Endothelial cell of umbilical vein (primary cell): ENCODE measurements around the gene HBM. TPM values are rescaled to one million over a fixed set of nuclear protein-coding genes. Genes with fewer than 3 reads are reported as not detected.

Experiments
- BruUV-seq: library from RNA; stranded (reverse); fragments of 400-500 nt; replicated peaks from 2 replicates; lab custom pipeline; 2021; lab: Mats Ljungman, UMichigan
- CTCF ChIA-PET: fragments of 300-600, 350-600 bp; sonication (Branson Sonifier 250); formaldehyde crosslinking; loops from one replicate; lab custom pipeline; 2021; ENCODE audit warnings: antibody characterized with exemption, inconsistent platforms; lab: Charles Lee
- POLR2A ChIA-PET: fragments of 300-600, 350-600 bp; sonication (Branson Sonifier 250); formaldehyde crosslinking; loops from one replicate; lab custom pipeline; 2021; ENCODE audit warnings: antibody characterized with exemption, inconsistent platforms; lab: Charles Lee
- DNase-seq: peaks from one replicate; pipeline ENCODE4 v3.0.0-alpha.2; 2011; ENCODE audit warnings: low read depth, low spot score
- FAIRE-seq: peaks from 2 replicates; lab custom pipeline; 2011; peaks lifted over from hg19 to GRCh38; lab: Jason Lieb, UNC
- H2AFZ ChIP-seq: 2 replicates; pipeline ENCODE4 v1.6.0; 2012; ENCODE audit warnings: low read depth, low read length, control low read depth, inconsistent platforms
- H3K27ac ChIP-seq: 2 replicates; pipeline ENCODE4 v1.5.1; 2011; ENCODE audit warnings: low read depth, mild to moderate bottlenecking, control low read depth, low read length, moderate library complexity; ENCODE audit not compliant: insufficient read depth
- H3K27me3 ChIP-seq, 2 experiments: 2 replicates each; pipeline versions ENCODE4 v1.6.0 to v1.6.1; 2011; ENCODE audit warnings: low read length in 2 of 2, mixed read lengths in 1 of 2; ENCODE audit not compliant: control insufficient read depth in 2 of 2, insufficient read depth in 2 of 2
- H3K36me3 ChIP-seq, 2 experiments: 2 replicates in 1 of 2; 3 replicates in 1 of 2; pipeline ENCODE4 v1.5.1; 2011; ENCODE audit warnings: low read length in 2 of 2, mild to moderate bottlenecking in 1 of 2, moderate library complexity in 1 of 2; ENCODE audit not compliant: control insufficient read depth in 2 of 2, insufficient read depth in 2 of 2; ENCODE audit errors: extremely low read depth in 1 of 2
- H3K4me1 ChIP-seq: 3 replicates; pipeline ENCODE4 v1.5.1; 2011; ENCODE audit warnings: mild to moderate bottlenecking, low read length; ENCODE audit not compliant: control insufficient read depth, insufficient read depth; ENCODE audit errors: extremely low read depth
- H3K4me2 ChIP-seq: 2 replicates; pipeline ENCODE4 v1.6.1; 2011; ENCODE audit warnings: low read length, control low read depth, mixed read lengths; ENCODE audit not compliant: insufficient read depth
- H3K4me3 ChIP-seq, 3 experiments: fragments of 200-600 bp in 1 of 3; sonication (generic), shearing (Covaris generic) in 1 of 3; replicated peaks in 1 of 3; 2 replicates each; pipeline ENCODE4 v1.5.1; 2011 to 2016; ENCODE audit warnings: control low read depth in 3 of 3, low read length in 3 of 3, mild to moderate bottlenecking in 2 of 3, inconsistent platforms in 1 of 3, low read depth in 1 of 3, moderate library complexity in 1 of 3; ENCODE audit not compliant: insufficient read depth in 1 of 3
- H3K79me2 ChIP-seq: 2 replicates; pipeline ENCODE4 v1.6.0; 2012; ENCODE audit warnings: low read length, inconsistent platforms; ENCODE audit not compliant: control insufficient read depth, insufficient read depth
- H3K9ac ChIP-seq: replicated peaks from 2 replicates; pipeline ENCODE3; 2011; ENCODE audit warnings: low read length, control low read depth; ENCODE audit not compliant: insufficient read depth; ENCODE audit errors: extremely low read depth
- H3K9me1 ChIP-seq: replicated peaks from 3 replicates; pipeline ENCODE4 v1.6.0; 2011; ENCODE audit warnings: mild to moderate bottlenecking, low read length; ENCODE audit not compliant: control insufficient read depth, insufficient read depth; ENCODE audit errors: extremely low read depth
- H3K9me3 ChIP-seq: replicated peaks from 2 replicates; pipeline ENCODE4 v1.5.1; 2012; ENCODE audit warnings: low read length, inconsistent platforms; ENCODE audit not compliant: control insufficient read depth, insufficient read depth
- H4K20me1 ChIP-seq: replicated peaks from 2 replicates; pipeline ENCODE3; 2011; ENCODE audit warnings: mild to moderate bottlenecking, low read length; ENCODE audit not compliant: control insufficient read depth, insufficient read depth; ENCODE audit errors: extremely low read depth
- EZH2 ChIP-seq: IDR thresholded peaks from 2 replicates; pipeline ENCODE4 v1.6.1; 2012; ENCODE audit warnings: borderline replicate concordance, low read depth, mild to moderate bottlenecking, moderate library complexity, low read length, inconsistent platforms; ENCODE audit not compliant: severe bottlenecking
- FOS ChIP-seq: IDR thresholded peaks from 2 replicates; pipeline ENCODE4 v1.6.1; 2011; ENCODE audit warnings: mild to moderate bottlenecking, low read length, moderate library complexity, borderline replicate concordance; ENCODE audit not compliant: insufficient read depth
- GATA2 ChIP-seq: IDR thresholded peaks from 2 replicates; pipeline ENCODE4 v1.7.0; 2011; ENCODE audit warnings: low read depth, mild to moderate bottlenecking, moderate library complexity, mixed read lengths, low read length; ENCODE audit not compliant: insufficient read length, insufficient read depth
- JUN ChIP-seq: IDR thresholded peaks from 2 replicates; pipeline ENCODE4 v1.6.1; 2011; ENCODE audit warnings: borderline replicate concordance, low read depth; ENCODE audit not compliant: insufficient read length, insufficient read depth
- MYC ChIP-seq: IDR thresholded peaks from one replicate; pipeline ENCODE4 v1.6.1; 2011; ENCODE audit warnings: mild to moderate bottlenecking, low read depth, low read length
- POLR2A ChIP-seq: IDR thresholded peaks from 2 replicates; pipeline ENCODE4 v1.6.1; 2012; ENCODE audit warnings: low read depth, mild to moderate bottlenecking, control low read depth, low read length
- POLR2AphosphoS5 ChIP-seq: IDR thresholded peaks from 2 replicates; pipeline ENCODE4 v1.6.1; 2012; ENCODE audit warnings: low read depth, mild to moderate bottlenecking, control low read depth, low read length, moderate library complexity; ENCODE audit not compliant: insufficient read depth
- dilution Hi-C: fragments of 300-500 bp; cut with MboI; formaldehyde crosslinking; loops from one replicate; pipeline ENCODE4 v1.15.0; 2019; ENCODE audit warnings: low sequenced_read_pairs; ENCODE audit not compliant: extremely low pct_ligation_motif_present
- intact Hi-C: fragments of 100-400 bp; cut with micrococcal nuclease; formaldehyde crosslinking; loops from one replicate; pipeline ENCODE4 v1.10.0; 2022
- polyA plus RNA-seq, 4 experiments: library from polyadenylated mRNA; depleted of rRNA in 3 of 4; stranded (reverse) in 3 of 4; unstranded in 1 of 4; fragments of >200 nt; gene quantifications; 2 replicates each; pipeline versions ENCODE4 v1.2.1 to v1.2.3, GENCODE V29; 2011 to 2012; ENCODE audit warnings: missing spikeins in 1 of 4
- total RNA-seq: library from RNA; stranded (reverse); gene quantifications from 2 replicates; pipeline ENCODE4 v1.2.3, GENCODE V29; 2021
- TF ChIP-seq, protein P1 (sequence below), 2 donors: IDR thresholded peaks; 1 replicate in 1 of 2; 2 replicates in 1 of 2; pipeline ENCODE4 v1.5.1; 2011; ENCODE audit warnings: low read length in 2 of 2, mild to moderate bottlenecking in 2 of 2, moderate library complexity in 2 of 2, control low read depth in 1 of 2, inconsistent platforms in 1 of 2, low read depth in 1 of 2; ENCODE audit not compliant: insufficient read depth in 1 of 2; ENCODE audit errors: extremely low read depth in 1 of 2
- TF ChIP-seq, protein P2 (sequence below): IDR thresholded peaks from 2 replicates; pipeline ENCODE4 v1.6.1; 2011; ENCODE audit not compliant: insufficient read depth, insufficient read length

HBM gene
- total and polyA plus RNA-seq, 2 donors (not counting 3 experiments of a cell fraction or from before 2014, with no cell fraction given) = not detected

DNA sequence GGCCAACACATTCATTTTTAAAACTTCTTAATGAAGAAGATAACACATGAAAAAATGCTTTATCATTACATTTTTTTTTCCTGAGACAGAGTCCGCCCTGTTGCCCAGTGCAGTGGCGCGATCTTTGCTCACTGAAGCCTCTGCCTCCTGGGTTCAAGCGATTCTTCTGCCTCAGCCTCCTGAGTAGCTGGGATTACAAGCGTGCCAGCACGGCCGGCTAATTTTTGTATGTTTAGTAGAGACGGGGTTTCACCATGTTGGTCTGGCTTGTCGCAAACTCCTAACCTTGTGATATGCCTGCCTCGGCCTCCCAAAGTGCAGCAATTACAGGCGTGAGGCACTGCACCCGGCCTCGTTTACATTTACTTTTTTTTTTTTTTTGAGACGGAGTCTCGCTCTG is 27.7 kb downstream of the HBM start:
- no TSS peak for BruUV-seq

More for the DNA sequence above, 27.7 kb downstream of the HBM start:
- no peaks in the 10 kb centered on the region for H3K9me3 ChIP-seq
- no peaks in the 10 kb centered on the region for H3K4me1 ChIP-seq
- no peak overlapping the region for H3K4me3 ChIP-seq
- H3K27me3 ChIP-seq = no peaks in the 10 kb centered on the region
- H3K36me3 ChIP-seq = peaks cover 23 to 59% of the 10 kb centered on the region in 2 experiments
- H3K79me2 ChIP-seq = no peaks in the 10 kb centered on the region
- H4K20me1 ChIP-seq = no peaks in the 10 kb centered on the region
- ChIA-PET CTCF (interaction anchor here (1.0 kb wide), 1 partner anchor 86 kb away, joined by 3 read pairs; no protein-coding TSS in a partner anchor), POLR2A (no interaction called here)
- H3K9me1 ChIP-seq = no peaks in the 10 kb centered on the region
- H3K9ac ChIP-seq = no peak overlapping the region
- DNase-seq (no peak), FAIRE-seq (no peak)
- H3K4me2 ChIP-seq = no peak overlapping the region
- no peak overlapping the region for H3K27ac ChIP-seq
- H2AFZ ChIP-seq = no peak overlapping the region
- TF ChIP-seq, protein P1, sequence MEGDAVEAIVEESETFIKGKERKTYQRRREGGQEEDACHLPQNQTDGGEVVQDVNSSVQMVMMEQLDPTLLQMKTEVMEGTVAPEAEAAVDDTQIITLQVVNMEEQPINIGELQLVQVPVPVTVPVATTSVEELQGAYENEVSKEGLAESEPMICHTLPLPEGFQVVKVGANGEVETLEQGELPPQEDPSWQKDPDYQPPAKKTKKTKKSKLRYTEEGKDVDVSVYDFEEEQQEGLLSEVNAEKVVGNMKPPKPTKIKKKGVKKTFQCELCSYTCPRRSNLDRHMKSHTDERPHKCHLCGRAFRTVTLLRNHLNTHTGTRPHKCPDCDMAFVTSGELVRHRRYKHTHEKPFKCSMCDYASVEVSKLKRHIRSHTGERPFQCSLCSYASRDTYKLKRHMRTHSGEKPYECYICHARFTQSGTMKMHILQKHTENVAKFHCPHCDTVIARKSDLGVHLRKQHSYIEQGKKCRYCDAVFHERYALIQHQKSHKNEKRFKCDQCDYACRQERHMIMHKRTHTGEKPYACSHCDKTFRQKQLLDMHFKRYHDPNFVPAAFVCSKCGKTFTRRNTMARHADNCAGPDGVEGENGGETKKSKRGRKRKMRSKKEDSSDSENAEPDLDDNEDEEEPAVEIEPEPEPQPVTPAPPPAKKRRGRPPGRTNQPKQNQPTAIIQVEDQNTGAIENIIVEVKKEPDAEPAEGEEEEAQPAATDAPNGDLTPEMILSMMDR (IDR thresholded peaks at IDR 0.05; ENCODE audit: extremely low read depth in 1 of 2, insufficient read depth in 1 of 2, low read depth in 1 of 2, low read length in 2 of 2) = no peak
- TF ChIP-seq JUN = no peak
- no peak for TF ChIP-seq GATA2
- TF ChIP-seq FOS = no peak
- TF ChIP-seq POLR2A = no peak
- TF ChIP-seq EZH2 = no peak
- TF ChIP-seq MYC = no peak
- TF ChIP-seq, protein P2, sequence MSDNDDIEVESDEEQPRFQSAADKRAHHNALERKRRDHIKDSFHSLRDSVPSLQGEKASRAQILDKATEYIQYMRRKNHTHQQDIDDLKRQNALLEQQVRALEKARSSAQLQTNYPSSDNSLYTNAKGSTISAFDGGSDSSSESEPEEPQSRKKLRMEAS = no peak
- no peak for TF ChIP-seq POLR2AphosphoS5
- dilution Hi-C loops = no loop called here
- intact Hi-C loops = no loop called here
